Loucy (cell line): ENCODE data around the gene DOCK10.

Experiments
- H2AFZ ChIP-seq: fragments of 200-600 bp; sonication (generic); 2 replicates; pipeline ENCODE4 v1.6.0; 2016; ENCODE audit warnings: antibody characterized with exemption, mild to moderate bottlenecking, low read length, moderate library complexity
- H3F3A ChIP-seq: fragments of 200-600 bp; 2 replicates; pipeline ENCODE4 v1.6.0; 2016; ENCODE audit warnings: antibody characterized with exemption, low read depth, mild to moderate bottlenecking
- H3K27me3 ChIP-seq: fragments of 200-600 bp; sonication (generic); 2 replicates; pipeline ENCODE4 v1.6.1; 2014; ENCODE audit warnings: low read length, mild to moderate bottlenecking; ENCODE audit not compliant: insufficient read depth, poor library complexity, severe bottlenecking
- H3K36me3 ChIP-seq: fragments of 200-600 bp; sonication (generic); 2 replicates; pipeline ENCODE4 v1.6.1; 2016; ENCODE audit warnings: low read length; ENCODE audit not compliant: insufficient read depth
- H3K4me1 ChIP-seq: fragments of 200-600 bp; sonication (generic); 2 replicates; pipeline ENCODE4 v1.5.1; 2014; ENCODE audit warnings: low read length, mild to moderate bottlenecking; ENCODE audit not compliant: insufficient read depth, poor library complexity, severe bottlenecking
- H3K4me2 ChIP-seq: fragments of 200-600 bp; sonication (generic); 2 replicates; pipeline ENCODE4 v1.6.0; 2014; ENCODE audit warnings: antibody characterized with exemption, low read length, low read depth, mild to moderate bottlenecking; ENCODE audit not compliant: poor library complexity, severe bottlenecking
- H3K4me3 ChIP-seq: fragments of 200-600 bp; sonication (generic); 2 replicates; pipeline ENCODE4 v1.5.1; 2014; ENCODE audit warnings: low read length, mild to moderate bottlenecking, mixed read lengths; ENCODE audit not compliant: poor library complexity, severe bottlenecking
- H3K79me2 ChIP-seq: fragments of 200-600 bp; sonication (generic); 2 replicates; pipeline ENCODE4 v1.6.1; 2014; ENCODE audit warnings: low read length; ENCODE audit not compliant: insufficient read depth
- H3K9ac ChIP-seq: fragments of 200-600 bp; sonication (generic); 2 replicates; pipeline ENCODE4 v1.6.0; 2014; ENCODE audit warnings: mild to moderate bottlenecking, low read depth, low read length, moderate library complexity; ENCODE audit not compliant: poor library complexity, severe bottlenecking
- H3K9me2 ChIP-seq: fragments of 200-600 bp; sonication (generic); replicated peaks from 2 replicates; pipeline ENCODE4 v1.6.1; 2016; ENCODE audit warnings: low read depth, low read length, mixed read lengths
- H3K9me3 ChIP-seq: fragments of 200-600 bp; sonication (generic); 2 replicates; pipeline ENCODE4 v1.6.1; 2014; ENCODE audit warnings: mild to moderate bottlenecking, antibody characterized with exemption, low read length, low read depth; ENCODE audit not compliant: insufficient read depth
- H4K20me1 ChIP-seq: fragments of 200-600 bp; sonication (generic); 2 replicates; pipeline ENCODE4 v1.6.0; 2014; ENCODE audit warnings: antibody characterized with exemption, low read length, mild to moderate bottlenecking; ENCODE audit not compliant: insufficient read depth, poor library complexity, severe bottlenecking
- EZH2phosphoT487 ChIP-seq: fragments of 200-600 bp; IDR thresholded peaks from 2 replicates; pipeline ENCODE4 v1.6.1; 2018; ENCODE audit warnings: antibody characterized with exemption, mild to moderate bottlenecking, moderate library complexity, borderline replicate concordance
- TF ChIP-seq, protein P1 (sequence below): fragments of 200-600 bp; sonication (generic); conservative IDR thresholded peaks from 2 replicates; pipeline ENCODE4 v1.5.1; 2014; ENCODE audit warnings: mild to moderate bottlenecking, antibody characterized with exemption, low read length

The DOCK10 gene

DNA sequence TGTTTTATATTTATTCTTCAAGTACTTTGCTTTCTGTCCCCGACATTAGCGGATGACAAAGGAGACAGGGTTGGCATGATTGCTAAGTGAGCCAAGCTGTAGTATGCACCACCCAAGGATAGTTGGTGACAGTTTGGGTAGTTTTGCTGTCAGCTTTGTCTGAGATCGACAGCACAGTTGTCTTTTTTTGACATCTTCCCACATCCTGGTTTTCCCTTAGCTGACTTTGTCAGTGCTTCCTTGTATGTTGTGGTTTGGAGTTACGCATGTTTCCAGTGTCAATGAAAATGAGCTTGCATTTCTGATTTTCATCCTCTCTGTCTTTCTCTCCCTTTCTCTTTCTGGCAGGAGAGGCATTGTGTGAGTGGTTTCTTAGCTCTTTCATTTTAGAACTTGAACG is 44.6 kb upstream of the DOCK10 start:
- Histone ChIP-seq H2AFZ (peak overlapping the region; percentile 51), H3K4me3 (no peak overlapping the region), H3K9me2 (no peaks in the 10 kb centered on the region), H3K27me3 (no peaks in the 10 kb centered on the region), H3K9ac (no peak overlapping the region), H3F3A (no peaks in the 10 kb centered on the region), H3K36me3 (no peaks in the 10 kb centered on the region), H3K4me1 (peaks cover 29% of the 10 kb centered on the region), H3K79me2 (no peaks in the 10 kb centered on the region), H4K20me1 (no peaks in the 10 kb centered on the region), H3K9me3 (no peaks in the 10 kb centered on the region), H3K4me2 (no peak overlapping the region)
- TF ChIP-seq EZH2phosphoT487, result no peak
- TF ChIP-seq, protein P1, sequence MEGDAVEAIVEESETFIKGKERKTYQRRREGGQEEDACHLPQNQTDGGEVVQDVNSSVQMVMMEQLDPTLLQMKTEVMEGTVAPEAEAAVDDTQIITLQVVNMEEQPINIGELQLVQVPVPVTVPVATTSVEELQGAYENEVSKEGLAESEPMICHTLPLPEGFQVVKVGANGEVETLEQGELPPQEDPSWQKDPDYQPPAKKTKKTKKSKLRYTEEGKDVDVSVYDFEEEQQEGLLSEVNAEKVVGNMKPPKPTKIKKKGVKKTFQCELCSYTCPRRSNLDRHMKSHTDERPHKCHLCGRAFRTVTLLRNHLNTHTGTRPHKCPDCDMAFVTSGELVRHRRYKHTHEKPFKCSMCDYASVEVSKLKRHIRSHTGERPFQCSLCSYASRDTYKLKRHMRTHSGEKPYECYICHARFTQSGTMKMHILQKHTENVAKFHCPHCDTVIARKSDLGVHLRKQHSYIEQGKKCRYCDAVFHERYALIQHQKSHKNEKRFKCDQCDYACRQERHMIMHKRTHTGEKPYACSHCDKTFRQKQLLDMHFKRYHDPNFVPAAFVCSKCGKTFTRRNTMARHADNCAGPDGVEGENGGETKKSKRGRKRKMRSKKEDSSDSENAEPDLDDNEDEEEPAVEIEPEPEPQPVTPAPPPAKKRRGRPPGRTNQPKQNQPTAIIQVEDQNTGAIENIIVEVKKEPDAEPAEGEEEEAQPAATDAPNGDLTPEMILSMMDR, result no peak

DNA sequence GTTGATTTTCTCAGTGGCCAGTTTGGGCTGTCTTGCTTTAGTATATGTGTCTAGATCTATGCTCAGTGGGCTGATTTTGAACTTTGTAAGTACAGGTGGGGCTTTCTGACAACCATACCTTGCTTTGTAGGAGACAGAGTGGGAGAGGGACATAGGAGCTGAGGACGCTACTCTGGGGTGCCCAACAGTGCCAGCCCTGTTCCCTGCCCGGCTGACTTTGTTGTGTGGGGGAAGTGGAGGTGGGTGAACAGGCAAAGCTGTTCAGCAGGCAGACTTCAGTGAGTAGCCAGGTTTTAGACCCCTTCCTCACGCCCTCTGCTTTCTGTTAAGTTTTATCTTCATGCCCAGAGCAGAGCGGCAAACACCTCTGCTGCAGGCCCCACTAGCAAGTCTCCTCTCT is 44.2 kb upstream of the DOCK10 start:
- no peak for TF ChIP-seq EZH2phosphoT487
- TF ChIP-seq, protein P1, result no peak
- H3K36me3 ChIP-seq, result no peaks in the 10 kb centered on the region
- H3K9me3 ChIP-seq, result no peaks in the 10 kb centered on the region
- no peak overlapping the region for H3K9ac ChIP-seq
- H2AFZ ChIP-seq, result peak overlapping the region; percentile 51
- no peaks in the 10 kb centered on the region for H4K20me1 ChIP-seq
- no peaks in the 10 kb centered on the region for H3K27me3 ChIP-seq
- peaks cover 24% of the 10 kb centered on the region for H3K4me1 ChIP-seq
- H3K4me2 ChIP-seq, result no peak overlapping the region
- no peaks in the 10 kb centered on the region for H3F3A ChIP-seq
- H3K9me2 ChIP-seq, result no peaks in the 10 kb centered on the region
- no peaks in the 10 kb centered on the region for H3K79me2 ChIP-seq
- H3K4me3 ChIP-seq, result no peak overlapping the region

DNA sequence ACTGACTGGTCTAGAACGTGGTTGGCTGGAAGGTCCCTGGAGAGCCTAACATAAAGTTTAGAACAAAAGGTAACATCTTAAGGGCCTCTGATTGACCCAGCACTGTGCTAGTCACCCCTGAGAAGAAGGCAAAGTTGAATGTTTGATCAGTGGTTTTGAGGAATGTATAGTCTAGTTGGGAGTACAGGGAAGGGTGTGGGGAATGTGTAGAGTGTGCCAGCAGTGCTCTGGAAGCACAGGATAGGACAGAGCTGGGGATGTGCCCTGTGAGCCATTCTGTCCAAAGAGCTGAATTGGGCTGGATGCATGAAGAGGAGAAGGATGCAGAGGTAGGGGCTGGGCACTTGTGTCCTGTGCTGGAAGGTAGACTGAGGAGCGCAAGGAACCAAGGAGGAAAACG is 41.0 kb upstream of the DOCK10 start:
- H3K9me2 ChIP-seq, result no peaks in the 10 kb centered on the region
- no peaks in the 10 kb centered on the region for H3K79me2 ChIP-seq
- no peaks in the 10 kb centered on the region for H3F3A ChIP-seq
- no peaks in the 10 kb centered on the region for H4K20me1 ChIP-seq
- no peak overlapping the region for H3K9ac ChIP-seq
- no peak overlapping the region for H3K4me3 ChIP-seq
- no peak overlapping the region for H3K4me2 ChIP-seq
- H3K4me1 ChIP-seq, result peaks cover 7% of the 10 kb centered on the region
- no peaks in the 10 kb centered on the region for H3K27me3 ChIP-seq
- TF ChIP-seq, protein P1, result no peak
- H3K36me3 ChIP-seq, result no peaks in the 10 kb centered on the region
- H3K9me3 ChIP-seq, result no peaks in the 10 kb centered on the region
- no peak overlapping the region for H2AFZ ChIP-seq
